GM18526 (cell line): ENCODE data around the gene SBF2.

ENCODE experiments used
- POLR2A ChIP-seq: IDR thresholded peaks from 3 replicates; pipeline ENCODE4 v1.6.1; 2011; ENCODE audit not compliant: insufficient read length; ENCODE audit errors: extremely low read depth

SBF2 gene

DNA sequence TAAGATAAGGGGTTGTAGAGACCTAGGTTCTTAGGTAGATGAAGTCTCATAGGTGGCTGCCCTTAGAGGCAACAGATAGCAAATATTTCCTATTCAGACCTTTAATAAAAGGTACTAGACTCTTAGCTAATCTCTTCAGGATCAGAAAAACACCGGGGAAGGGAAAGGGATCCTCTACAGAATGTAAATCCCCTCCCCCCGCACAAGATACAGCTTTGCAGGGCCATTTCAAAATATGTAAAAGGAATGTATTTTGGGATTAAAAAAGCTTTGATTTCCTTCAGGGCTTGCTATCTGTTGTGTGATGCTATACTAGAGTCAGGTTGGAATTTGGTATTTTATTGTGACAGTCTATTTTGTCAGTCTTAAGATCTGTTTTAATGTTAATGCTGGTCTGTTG, 517.0 kb downstream of the SBF2 start:
- no peak for TF ChIP-seq POLR2A

DNA sequence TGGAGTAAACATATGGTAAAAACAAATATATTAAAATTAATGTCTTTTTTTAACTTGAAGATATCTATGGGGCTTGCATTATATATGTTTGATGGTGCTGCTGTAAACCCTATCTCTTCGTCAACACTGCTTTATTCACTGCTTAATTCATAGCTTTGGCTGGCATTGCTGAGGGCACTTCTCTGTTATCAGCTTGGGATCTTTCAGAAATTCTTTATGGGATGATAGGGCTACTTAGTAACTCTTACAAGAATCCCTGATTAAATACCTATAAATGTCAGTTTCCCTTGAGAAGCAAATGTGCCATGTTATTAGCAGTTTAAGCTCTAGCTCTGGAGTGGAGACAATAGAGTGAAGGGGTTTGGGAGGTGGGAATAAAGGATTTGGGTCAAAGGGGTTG, 517.8 kb downstream of the SBF2 start:
- no peak for TF ChIP-seq POLR2A

DNA sequence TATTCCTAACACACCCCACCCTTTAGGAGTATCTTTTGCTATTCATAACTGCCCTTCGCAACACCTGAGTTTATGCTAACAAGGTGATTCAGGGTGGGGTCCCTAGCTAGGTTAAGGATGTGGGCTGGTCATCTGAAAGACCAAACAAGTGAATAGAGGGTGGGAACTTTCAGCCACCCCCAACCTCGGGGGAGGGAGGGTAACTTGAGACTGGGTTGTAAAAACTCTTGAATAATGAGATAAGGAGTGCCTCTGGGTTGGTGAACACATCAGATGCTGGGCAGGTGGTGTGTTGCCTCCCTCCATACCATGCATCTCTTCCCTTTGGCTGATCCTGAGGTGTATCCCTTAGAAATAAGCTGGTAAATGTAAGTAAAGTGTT, 518.6 kb downstream of the SBF2 start:
- TF ChIP-seq POLR2A, result no peak

DNA sequence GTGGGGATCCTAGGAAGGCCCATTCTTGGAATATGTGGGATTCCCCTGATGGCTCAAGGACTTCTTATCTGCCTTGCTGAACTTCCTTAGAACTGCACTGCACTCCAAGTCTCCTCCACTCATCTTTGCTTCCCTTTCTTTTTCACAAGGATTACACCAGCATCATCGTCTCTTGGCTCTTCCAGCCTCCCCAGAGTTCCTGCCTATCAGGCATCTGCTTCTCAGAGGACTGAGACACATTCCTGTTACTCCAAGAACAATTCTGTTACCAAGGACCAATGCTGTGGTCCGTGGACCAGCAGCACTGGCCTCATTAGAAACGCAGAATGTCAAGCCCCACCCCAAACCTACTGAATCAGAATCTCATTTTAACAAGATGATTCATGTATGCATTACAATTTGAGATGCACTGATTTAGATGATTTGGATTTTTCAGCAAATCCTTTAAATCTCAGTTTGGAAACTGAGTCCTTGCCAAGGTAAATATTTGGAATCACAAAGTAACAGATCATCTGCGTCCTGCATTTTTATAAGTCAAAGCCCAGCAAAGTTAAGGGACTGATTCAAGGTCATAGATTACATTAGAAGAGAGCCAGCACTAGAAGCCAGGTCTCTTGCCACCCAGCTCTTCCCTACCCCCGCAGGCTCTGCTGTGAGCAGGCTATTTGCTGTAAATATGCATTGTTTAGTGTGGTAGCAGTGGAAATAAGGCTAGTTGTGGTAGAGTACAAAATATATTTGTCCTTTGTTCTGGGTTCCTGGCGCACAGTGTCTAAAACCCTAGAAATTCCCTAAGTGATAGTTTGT, 519.2 kb downstream of the SBF2 start:
- no peak for TF ChIP-seq POLR2A

DNA sequence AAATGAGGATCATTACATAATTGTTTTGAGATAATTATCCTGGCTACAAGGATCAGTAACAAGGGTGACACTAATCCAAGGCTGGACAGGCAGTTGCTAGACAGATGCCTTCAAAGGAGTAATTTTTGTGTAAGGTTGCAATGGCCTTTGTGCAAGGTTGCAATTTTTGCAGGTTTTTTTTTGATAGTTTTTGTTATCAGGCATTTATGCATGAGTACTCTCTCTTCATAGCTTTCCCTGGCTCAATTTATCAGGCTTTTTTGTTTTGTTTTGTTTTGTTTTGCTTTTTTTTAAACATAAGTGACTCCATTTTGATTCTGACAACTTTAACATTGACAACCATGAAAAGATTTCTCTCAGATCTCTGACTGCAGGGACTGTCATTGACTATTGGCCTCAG, 519.9 kb downstream of the SBF2 start:
- no peak for TF ChIP-seq POLR2A

DNA sequence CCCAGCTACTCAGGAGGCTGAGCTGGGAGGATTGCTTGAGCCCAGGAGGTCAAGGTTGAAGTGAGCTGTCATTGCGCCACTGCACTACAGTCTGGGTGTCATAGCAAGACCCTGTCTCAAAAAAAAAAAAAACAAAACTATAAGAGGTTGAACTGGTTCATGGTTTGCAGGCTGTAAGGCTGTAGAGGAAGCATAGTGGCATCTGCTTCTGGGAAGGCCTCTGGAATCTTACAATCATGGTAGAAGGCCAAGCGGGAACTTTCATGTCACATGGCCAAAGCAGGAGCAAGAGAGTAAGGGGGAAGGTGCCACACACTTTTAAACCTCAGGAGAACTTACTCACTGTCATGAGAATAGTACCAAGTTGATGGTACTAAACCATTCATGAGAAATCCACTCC, 520.5 kb downstream of the SBF2 start:
- TF ChIP-seq POLR2A, result no peak

DNA sequence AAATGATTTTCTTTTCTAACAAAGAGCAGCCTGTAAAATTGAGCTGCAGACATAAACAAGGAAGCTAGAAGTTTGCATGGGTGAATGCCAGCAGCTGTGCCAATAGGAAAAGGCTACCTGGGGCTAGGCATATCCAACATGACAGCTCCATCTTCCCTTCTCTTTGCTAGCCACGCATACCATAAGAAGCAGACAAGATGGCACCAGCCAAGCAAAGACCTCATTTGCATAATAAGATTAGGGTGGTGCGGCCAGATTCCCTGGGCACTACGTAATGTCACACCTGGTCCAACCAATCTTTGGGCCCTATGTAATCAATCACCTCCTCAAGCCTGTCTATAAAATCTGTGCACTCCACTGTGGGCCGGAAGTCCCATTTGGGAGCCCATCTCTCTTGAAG, 521.8 kb downstream of the SBF2 start:
- no peak for TF ChIP-seq POLR2A

DNA sequence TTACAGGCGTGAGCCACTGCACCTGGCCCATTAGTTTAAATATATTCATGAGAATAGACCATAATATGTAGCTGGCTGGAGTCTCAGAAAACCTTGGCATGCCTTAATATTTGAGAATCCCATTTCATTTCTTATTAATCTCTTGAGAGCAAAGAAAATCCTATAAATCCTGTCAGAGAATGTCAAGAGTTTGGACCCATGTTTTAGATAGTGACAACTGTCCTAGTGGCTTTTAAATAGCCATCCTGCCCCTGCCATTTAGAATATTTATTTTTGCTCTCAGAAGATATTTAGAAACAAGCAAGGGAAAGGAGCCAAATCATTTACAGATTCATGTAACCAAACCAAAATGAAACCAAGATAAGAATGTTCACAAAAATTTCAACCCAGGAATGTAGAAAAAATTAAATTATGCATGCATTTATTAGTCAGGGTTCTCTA, 522.9 kb downstream of the SBF2 start:
- no peak for TF ChIP-seq POLR2A

DNA sequence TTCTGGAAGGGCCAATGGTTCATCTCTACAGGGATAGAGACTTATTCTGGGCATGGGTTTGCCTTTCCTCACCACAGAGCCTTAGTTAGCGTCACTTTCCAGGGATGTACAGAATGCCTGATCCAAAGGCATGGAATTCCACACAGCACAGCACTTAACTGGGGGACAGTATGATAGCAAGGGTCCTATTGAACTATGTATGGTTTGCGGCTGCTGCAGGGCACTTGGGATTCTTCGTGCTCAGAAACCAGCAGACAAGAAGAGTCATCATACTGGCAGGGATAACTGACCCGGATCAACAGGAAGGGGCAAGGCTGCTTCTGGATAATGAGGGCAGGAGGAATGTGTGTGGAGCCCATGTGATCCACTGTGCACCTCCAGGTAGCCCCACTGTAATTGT, 524.4 kb downstream of the SBF2 start:
- TF ChIP-seq POLR2A, result no peak

DNA sequence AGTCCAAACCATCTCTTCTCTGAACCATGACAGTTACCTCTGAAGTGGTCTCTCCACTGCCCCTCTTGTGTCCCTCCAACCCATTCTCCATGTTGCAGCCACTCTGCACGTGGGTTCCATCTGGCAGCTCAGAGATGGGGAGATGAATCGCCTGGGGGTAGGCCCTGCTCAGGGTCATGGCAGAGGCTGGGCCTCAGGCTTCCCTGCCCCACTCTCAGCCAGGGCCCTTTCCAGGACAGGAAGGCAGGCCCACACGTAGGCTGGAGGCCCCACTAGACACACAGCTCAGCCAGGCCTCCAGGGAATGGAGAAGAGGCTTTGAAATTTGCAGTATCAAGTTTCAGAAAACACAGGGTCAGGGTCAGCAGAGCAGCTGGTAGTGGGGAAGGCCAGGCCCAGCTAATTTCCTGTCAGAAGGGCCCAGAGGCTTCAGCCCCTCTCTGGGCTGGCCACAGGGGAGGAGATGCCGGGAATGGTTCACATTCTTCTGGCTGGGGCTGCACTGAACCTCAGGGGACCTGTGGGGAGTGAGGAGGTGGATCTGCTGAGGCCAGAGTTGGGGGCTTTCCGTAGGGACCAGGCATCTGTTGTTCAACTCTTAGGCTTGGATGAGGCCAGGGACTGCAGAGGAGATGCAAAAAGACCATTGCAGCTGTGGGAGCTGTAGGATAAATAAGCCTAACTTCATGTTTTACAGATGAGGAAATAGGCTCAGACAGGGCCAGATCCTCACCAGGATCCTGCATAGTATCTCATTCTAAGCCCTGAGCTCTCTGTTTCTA, 528.5 kb downstream of the SBF2 start:
- no peak for TF ChIP-seq POLR2A

DNA sequence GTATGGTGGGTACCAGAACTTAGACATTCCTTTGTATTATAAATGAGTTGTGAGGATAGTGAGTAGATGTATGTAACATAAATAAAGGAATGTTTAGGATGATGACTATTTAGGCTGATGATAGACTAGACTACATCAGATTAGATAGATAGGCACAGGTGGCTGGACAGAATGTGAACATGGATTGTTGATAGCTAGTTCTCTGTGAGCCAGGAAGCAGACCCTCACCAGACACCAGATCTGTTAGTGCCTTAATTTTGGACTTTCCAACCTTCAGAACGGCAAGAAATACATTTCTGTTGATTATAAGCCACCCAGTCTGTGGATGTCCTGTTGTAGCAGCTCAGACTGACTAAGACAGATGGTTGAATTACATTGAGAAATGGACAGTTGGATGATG, 530.7 kb downstream of the SBF2 start:
- TF ChIP-seq POLR2A, result no peak

DNA sequence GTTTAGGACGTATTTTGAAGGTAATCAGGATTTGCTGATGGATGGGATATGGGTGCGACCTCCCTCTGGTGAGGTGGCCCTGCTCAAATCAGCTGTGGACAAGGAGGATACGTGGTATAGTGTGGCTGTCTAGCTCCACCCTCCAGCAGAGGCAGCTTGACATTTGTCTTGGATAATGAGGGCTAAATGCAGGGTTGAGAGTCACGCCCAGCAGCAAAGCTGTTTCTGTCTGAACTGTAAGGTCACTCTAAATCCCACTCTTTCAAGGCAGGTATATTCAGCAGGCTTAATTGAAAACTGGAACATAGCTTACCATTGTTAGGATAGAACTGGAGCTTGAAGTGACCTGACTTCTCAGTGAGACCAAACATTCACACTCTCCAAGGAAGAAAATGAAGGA, 531.5 kb downstream of the SBF2 start:
- no peak for TF ChIP-seq POLR2A

DNA sequence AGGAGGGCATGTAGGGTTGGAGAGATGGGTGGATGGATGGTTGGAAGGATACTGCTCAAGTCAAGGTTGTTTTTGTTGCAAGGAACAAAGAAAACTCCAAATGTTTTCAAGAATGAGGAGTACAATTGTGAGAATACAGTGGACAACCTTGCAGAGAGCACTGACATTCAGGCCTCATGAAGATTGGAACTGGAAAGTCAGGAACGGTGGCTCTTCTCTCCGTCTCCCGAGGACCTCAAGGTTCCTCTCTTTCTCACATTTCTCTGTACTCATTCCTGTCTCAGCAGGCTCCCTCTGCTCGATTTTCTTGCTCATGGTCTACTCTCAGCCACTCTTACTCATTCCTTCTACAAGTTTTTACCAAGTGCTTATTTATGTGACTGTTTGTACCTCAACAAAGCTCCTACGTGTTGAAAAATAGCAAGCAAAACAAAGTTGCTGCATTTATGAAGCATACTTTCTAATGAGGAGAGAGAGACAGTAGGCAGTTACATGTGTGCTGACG, 532.5 kb downstream of the SBF2 start:
- no peak for TF ChIP-seq POLR2A

DNA sequence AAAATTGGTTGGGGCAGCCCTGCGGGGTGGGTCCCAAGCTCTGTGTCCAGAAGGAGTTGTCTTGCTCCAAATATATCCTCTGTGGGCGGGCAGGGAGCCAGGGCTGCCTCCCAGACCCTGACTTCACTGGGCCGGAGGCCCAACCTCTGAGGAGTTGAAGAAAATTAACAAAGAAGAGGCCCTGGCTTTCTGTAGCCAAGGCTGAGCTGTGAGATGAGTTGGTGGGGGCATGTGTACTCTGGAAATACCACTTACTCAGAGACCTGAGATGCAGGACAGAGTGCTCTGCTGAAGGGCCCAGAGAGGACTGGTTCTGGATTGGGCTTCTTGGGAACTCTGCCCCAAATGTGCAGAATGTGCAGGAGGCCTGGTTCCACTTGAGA, 533.8 kb downstream of the SBF2 start:
- TF ChIP-seq POLR2A, result no peak

DNA sequence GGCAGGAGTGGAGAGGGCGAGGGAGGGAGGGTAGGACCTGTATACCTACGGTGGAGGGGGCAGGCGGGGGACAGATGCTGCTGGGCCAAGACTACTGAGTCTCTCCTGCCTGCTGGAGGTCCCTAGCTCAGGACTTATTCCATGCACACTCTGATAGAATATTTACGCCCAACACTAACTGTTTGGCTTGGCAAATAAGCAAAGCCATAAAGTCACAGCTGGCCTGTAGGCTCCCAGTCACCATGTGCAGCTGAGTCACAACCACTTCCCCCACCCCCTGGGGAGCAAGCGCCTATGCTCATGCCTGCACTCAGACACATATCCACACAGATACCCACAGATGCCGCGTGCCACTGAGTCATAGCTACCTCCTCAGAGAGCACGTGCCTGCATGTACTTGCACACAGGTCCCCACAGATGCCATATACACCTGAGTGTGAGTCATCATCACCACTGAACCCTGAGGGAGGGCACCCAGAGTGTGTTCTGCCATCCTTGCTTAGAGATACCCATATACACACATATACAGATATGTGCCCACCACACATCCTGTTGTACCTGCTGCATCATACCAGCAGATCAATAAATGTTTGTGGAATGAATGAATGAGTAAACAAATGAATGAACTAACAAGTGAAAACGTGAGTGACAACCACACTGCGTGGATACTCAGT, 534.4 kb downstream of the SBF2 start:
- TF ChIP-seq POLR2A, result no peak
